ENCODE data around the gene SLC35F5.
"Not testable (repeated sequence)": the region's sequence is repeated elsewhere in the genome, so short reads cannot be mapped to it uniquely, and the experiment has no call there.

Gene SLC35F5

GRCh38 chr2:113664761-113665533 is 91.5 kb downstream of the SLC35F5 start:
- 91 to 94% methylated on average over 3 to 4 of the region's 6 CpGs for WGBS, 2 experiments (ENCODE audit: insufficient coverage in 2 of 2)
- not testable (repeated sequence) for H3K36me3 ChIP-seq (ENCODE audit: control insufficient read depth, insufficient read depth, low read length); H3K27ac ChIP-seq (ENCODE audit: low read depth, low read length, severe bottlenecking); H3K4me3 ChIP-seq (ENCODE audit: extremely low read depth, insufficient read depth, low read length, poor library complexity, severe bottlenecking); H3K9me3 ChIP-seq (ENCODE audit: control insufficient read depth, low read length); H3K4me1 ChIP-seq (ENCODE audit: control insufficient read depth, insufficient read depth, low read length, poor library complexity, severe bottlenecking)

DNA sequence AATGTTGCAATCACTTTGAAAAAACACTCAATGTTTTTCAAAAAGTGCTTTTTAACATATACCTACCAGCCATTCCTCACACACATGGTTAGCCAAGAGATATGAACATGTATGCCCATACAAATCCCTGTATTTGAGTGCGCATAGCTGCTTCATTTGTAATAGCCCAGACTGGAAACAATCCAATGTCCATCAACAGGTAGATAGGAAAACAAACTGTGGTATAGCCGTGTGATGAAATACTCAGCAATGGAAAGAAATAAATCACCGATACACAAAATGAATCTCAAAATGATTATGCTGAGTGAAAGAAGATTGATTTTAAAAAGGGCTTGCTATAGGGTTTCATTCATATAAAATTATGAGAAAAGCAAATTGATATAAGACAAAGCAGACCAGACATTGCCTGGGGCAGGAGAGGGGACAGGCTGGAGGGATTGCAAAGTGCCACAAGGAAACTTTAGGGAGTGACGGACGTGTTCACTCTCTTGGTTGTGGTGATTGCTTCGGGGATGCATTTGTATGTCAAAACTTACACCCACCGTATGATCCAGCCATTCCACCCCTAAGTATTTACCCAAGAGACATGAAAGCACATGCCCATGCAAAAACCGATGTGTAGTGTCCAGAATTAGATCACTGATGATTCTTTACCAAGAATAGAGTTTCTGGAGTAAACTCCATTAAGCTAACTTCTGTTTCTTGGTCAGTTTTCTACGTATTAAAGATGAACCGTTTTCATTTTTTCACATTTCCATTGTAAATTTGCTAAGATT is 93.0 kb downstream of the SLC35F5 start:
- H3K36me3 ChIP-seq (ENCODE audit: control insufficient read depth, insufficient read depth, low read length); H3K9me3 ChIP-seq (ENCODE audit: control insufficient read depth, low read length); H3K4me3 ChIP-seq (ENCODE audit: extremely low read depth, insufficient read depth, low read length, poor library complexity, severe bottlenecking); H3K27ac ChIP-seq (ENCODE audit: low read depth, low read length, severe bottlenecking); H3K4me1 ChIP-seq (ENCODE audit: control insufficient read depth, insufficient read depth, low read length, poor library complexity, severe bottlenecking): not testable (repeated sequence)
- 90% methylated on average over 2 of the region's 10 CpGs; no CpG with 5 or more reads in 1 of the 2 experiments for WGBS, 2 experiments (ENCODE audit: insufficient coverage in 2 of 2)
